NT2/D1 (cell line): Measurements from ENCODE around the gene TNFSF12.

Experiments used
- SUZ12 ChIP-seq: IDR thresholded peaks from 2 replicates; pipeline ENCODE4 v1.6.1; 2011; ENCODE audit not compliant: insufficient read length, insufficient read depth; ENCODE audit errors: extremely low read depth
- ZNF274 ChIP-seq: IDR thresholded peaks from 2 replicates; pipeline ENCODE4 v1.6.1; 2011; ENCODE audit warnings: mild to moderate bottlenecking, low read depth, low read length

GRCh38 chr17:7560172-7561027, 11.5 kb downstream of the TNFSF12 start:
- no peak for TF ChIP-seq SUZ12
- TF ChIP-seq ZNF274, result no peak
